ENCODE results near the gene ZDHHC8. TPM values are rescaled to one million over a fixed set of nuclear protein-coding genes. Genes with fewer than 3 reads are reported as not detected.

ZDHHC8 gene
- total RNA-seq, 3 donors from 2014 or later (not counting 1 experiment from before 2014, with no cell fraction given), result 64.0 to 75.6 (median 65.3) TPM

- Mint-ChIP-seq H3K27ac (no peak overlapping the region), H3K4me1 (peaks cover 12 to 27% of the 10 kb centered on the region in 2 donors), H3K27me3 (ENCODE audit: low read depth in 2 of 2) (no peaks in the 10 kb centered on the region), H3K36me3 (no peaks in the 10 kb centered on the region), H3K9me3 (no peaks in the 10 kb centered on the region), H3K4me3 (no peak overlapping the region)
- no peak for TF ChIP-seq CTCF (IDR thresholded peaks at IDR 0.05)
- 93% methylated on average over 17 of the region's 17 CpGs for WGBS (ENCODE audit: insufficient coverage)
- intact Hi-C loops (cut with micrococcal nuclease), result loop anchor here (5.0 kb wide), 1 partner anchor 156 kb away; no protein-coding TSS in a partner anchor
- peaks cover 19% of the 10 kb centered on the region for H3K36me3 ChIP-seq (ENCODE audit: control insufficient read depth, insufficient read depth, low read length)
- no peak for DNase-seq
- H3K4me1 ChIP-seq (ENCODE audit: control insufficient read depth, insufficient read depth, low read length), result peaks cover 35% of the 10 kb centered on the region
- no peak for ATAC-seq
- no peaks in the 10 kb centered on the region for H3K27me3 ChIP-seq (ENCODE audit: control insufficient read depth, insufficient read depth, low read length)
- H3K27ac ChIP-seq (ENCODE audit: low read length), result no peak overlapping the region
- H3K9me3 ChIP-seq (ENCODE audit: control insufficient read depth, insufficient read depth, low read length), result no peaks in the 10 kb centered on the region
- H3K4me3 ChIP-seq (ENCODE audit: low read length), result no peak overlapping the region
These were observed 3.6 kb upstream of the ZDHHC8 start for GRCh38 chr22:20127869-20128618.

- no peak overlapping the region for H3K4me3 Mint-ChIP-seq
- H3K27me3 ChIP-seq (ENCODE audit: control insufficient read depth, insufficient read depth, low read length), result no peaks in the 10 kb centered on the region
- H3K27ac Mint-ChIP-seq, result no peak overlapping the region
- peaks cover 7 to 27% of the 10 kb centered on the region in 2 donors for H3K4me1 Mint-ChIP-seq
- H3K4me3 ChIP-seq (ENCODE audit: low read length), result no peak overlapping the region
- no peaks in the 10 kb centered on the region for H3K36me3 Mint-ChIP-seq
- intact Hi-C loops (cut with micrococcal nuclease), result loop anchor here (5.0 kb wide), 1 partner anchor 156 kb away; no protein-coding TSS in a partner anchor
- H3K9me3 Mint-ChIP-seq, result no peaks in the 10 kb centered on the region
- H3K9me3 ChIP-seq (ENCODE audit: control insufficient read depth, insufficient read depth, low read length), result no peaks in the 10 kb centered on the region
- H3K27me3 Mint-ChIP-seq (ENCODE audit: low read depth in 2 of 2), result no peaks in the 10 kb centered on the region
- TF ChIP-seq CTCF (IDR thresholded peaks at IDR 0.05), result no peak
- peaks cover 36% of the 10 kb centered on the region for H3K4me1 ChIP-seq (ENCODE audit: control insufficient read depth, insufficient read depth, low read length)
- WGBS (ENCODE audit: insufficient coverage), result 81% methylated on average over 2 of the region's 2 CpGs
- peaks cover 19% of the 10 kb centered on the region for H3K36me3 ChIP-seq (ENCODE audit: control insufficient read depth, insufficient read depth, low read length)
- DNase-seq, result no peak
- ATAC-seq, result no peak
- no peak overlapping the region for H3K27ac ChIP-seq (ENCODE audit: low read length)
These were observed 3.0 kb upstream of the ZDHHC8 start for GRCh38 chr22:20128619-20128901.

- Mint-ChIP-seq H3K4me1 (peaks cover 2 to 27% of the 10 kb centered on the region in 2 donors), H3K36me3 (no peaks in the 10 kb centered on the region), H3K27me3 (ENCODE audit: low read depth in 2 of 2) (no peaks in the 10 kb centered on the region), H3K4me3 (peak overlapping the region; percentile 53), H3K27ac (no peak overlapping the region), H3K9me3 (no peaks in the 10 kb centered on the region)
- intact Hi-C loops (cut with micrococcal nuclease), result loop anchor here (5.0 kb wide), 1 partner anchor 157 kb away; no protein-coding TSS in a partner anchor
- H3K36me3 ChIP-seq (ENCODE audit: control insufficient read depth, insufficient read depth, low read length), result peaks cover 16% of the 10 kb centered on the region
- H3K27ac ChIP-seq (ENCODE audit: low read length), result no peak overlapping the region
- H3K9me3 ChIP-seq (ENCODE audit: control insufficient read depth, insufficient read depth, low read length), result no peaks in the 10 kb centered on the region
- WGBS (ENCODE audit: insufficient coverage), result 52% methylated on average over 18 of the region's 18 CpGs
- DNase-seq, result peak in 1 of 2 donors; percentile 77
- TF ChIP-seq CTCF (IDR thresholded peaks at IDR 0.05), result peak; percentile 12
- ATAC-seq, result no peak
- H3K4me3 ChIP-seq (ENCODE audit: low read length), result no peak overlapping the region
- H3K4me1 ChIP-seq (ENCODE audit: control insufficient read depth, insufficient read depth, low read length), result peaks cover 36% of the 10 kb centered on the region
- H3K27me3 ChIP-seq (ENCODE audit: control insufficient read depth, insufficient read depth, low read length), result no peaks in the 10 kb centered on the region
These were observed 2.5 kb upstream of the ZDHHC8 start for GRCh38 chr22:20128902-20129746.
